HepG2 (cell line): ENCODE results near the gene MAFF.

Experiments used
- ARHGAP35 ChIP-seq: sonication (generic); formaldehyde crosslinking; IDR thresholded peaks from 2 replicates; pipeline ENCODE4 v1.9.0; 2022; ENCODE audit warnings: mild to moderate bottlenecking, inconsistent platforms, moderate library complexity, missing genetic modification reagents, borderline replicate concordance
- CTCF ChIP-seq: sonication (generic); formaldehyde crosslinking; IDR thresholded peaks from 2 replicates; pipeline ENCODE4 v1.5.0; 2020; ENCODE audit warnings: mild to moderate bottlenecking, missing genetic modification reagents, moderate library complexity
- EZH2 ChIP-seq: conservative IDR thresholded peaks from 2 replicates; pipeline ENCODE4 v1.6.1; 2012; ENCODE audit warnings: mild to moderate bottlenecking, low read depth, low read length, moderate library complexity
- MAZ ChIP-seq, 2 experiments: sonication (generic) in 1 of 2; formaldehyde crosslinking in 1 of 2; IDR thresholded peaks; 2 replicates each; pipeline versions ENCODE4 v1.5.0 to v1.6.1; 2012 to 2020; ENCODE audit warnings: low read depth in 2 of 2, mild to moderate bottlenecking in 2 of 2, borderline replicate concordance in 1 of 2, improper control_type of control experiment in 1 of 2, low read length in 1 of 2, missing genetic modification reagents in 1 of 2, moderate library complexity in 1 of 2
- RAD21 ChIP-seq: fragments of 450-650 bp; formaldehyde crosslinking; IDR thresholded peaks from 2 replicates; pipeline ENCODE4 v1.5.0; 2020; ENCODE audit warnings: mild to moderate bottlenecking
- SMC3 ChIP-seq: IDR thresholded peaks from 2 replicates; pipeline ENCODE4 v1.6.1; 2011; ENCODE audit warnings: low read length, improper control_type of control experiment
- SRY ChIP-seq: sonication (generic); formaldehyde crosslinking; IDR thresholded peaks from 2 replicates; pipeline ENCODE4 v1.8.0; 2022; ENCODE audit warnings: mild to moderate bottlenecking, missing genetic modification reagents
- ZBTB2 ChIP-seq: sonication (generic); formaldehyde crosslinking; IDR thresholded peaks from 2 replicates; pipeline ENCODE4 v1.8.0; 2022; ENCODE audit warnings: low read depth, missing genetic modification reagents
- ZKSCAN1 ChIP-seq: fragments of 150-350 bp; IDR thresholded peaks from 2 replicates; pipeline ENCODE4 v1.6.1; 2014; ENCODE audit warnings: low read length
- ZNF205 ChIP-seq: IDR thresholded peaks from 2 replicates; pipeline ENCODE4 v1.6.1; 2018; ENCODE audit warnings: missing biosample characterization, missing genetic modification reagents
- ZNF260 ChIP-seq: sonication (generic); formaldehyde crosslinking; IDR thresholded peaks from 2 replicates; pipeline ENCODE4 v1.4.0; 2020; ENCODE audit warnings: missing genetic modification reagents, low read depth, mild to moderate bottlenecking, borderline replicate concordance
- ZNF589 ChIP-seq: sonication (generic); formaldehyde crosslinking; conservative IDR thresholded peaks from 2 replicates; pipeline ENCODE4 v1.8.0; 2022; ENCODE audit warnings: mild to moderate bottlenecking, moderate library complexity, missing genetic modification reagents
- ZNF724P ChIP-seq: sonication (generic); formaldehyde crosslinking; IDR thresholded peaks from 2 replicates; pipeline ENCODE4 v1.8.0; 2022; ENCODE audit warnings: missing genetic modification reagents, borderline replicate concordance

DNA sequence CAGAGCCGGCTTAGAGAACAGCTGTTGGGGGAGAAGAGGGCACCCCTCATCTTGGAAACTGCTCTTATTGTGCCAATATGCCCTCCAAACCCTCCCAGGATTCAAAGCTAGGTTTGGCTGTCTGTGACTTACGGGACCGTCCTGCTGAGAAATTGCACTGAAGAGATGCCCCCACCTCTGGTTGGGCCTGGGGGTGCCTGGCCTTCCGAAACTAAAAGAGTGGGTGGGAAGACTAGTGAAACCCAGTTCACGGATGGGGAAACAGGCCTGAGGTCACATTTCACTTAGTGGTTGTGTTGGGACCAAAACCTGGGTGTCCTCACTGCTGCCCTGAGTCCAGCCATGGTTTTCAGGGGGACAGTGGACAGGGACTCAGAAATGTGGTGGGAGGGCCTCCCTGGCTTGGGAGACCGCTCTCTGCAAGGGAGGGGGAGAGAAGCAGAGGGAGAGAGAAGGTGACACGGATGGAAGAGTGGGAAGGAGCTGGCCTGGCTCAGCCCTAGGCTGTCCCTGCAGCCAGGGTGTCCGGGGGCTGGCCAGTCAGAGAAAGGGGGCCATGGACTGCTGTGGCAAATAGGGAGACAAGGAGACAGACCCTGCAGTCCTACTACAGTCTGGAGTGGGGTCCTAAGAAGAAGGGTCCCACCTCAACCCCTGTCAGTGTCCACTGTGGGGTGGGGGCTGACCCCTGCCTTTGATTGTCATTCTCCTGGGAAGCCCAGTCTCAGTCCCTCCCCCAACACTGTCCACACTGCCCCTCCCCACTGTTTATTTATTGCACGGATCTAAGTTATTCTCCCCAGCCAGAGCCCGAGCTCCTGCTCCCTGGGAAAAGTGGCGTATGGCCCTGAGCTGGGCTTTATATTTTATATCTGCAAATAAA lies 13.6 kb downstream of the MAFF start:
- no peak for TF ChIP-seq CTCF
- no peak for TF ChIP-seq RAD21 (CRISPR knock-in tag)
- TF ChIP-seq ZBTB2 (CRISPR knock-in tag): no peak
- no peak for TF ChIP-seq ZNF589 (CRISPR knock-in tag)
- no peak for TF ChIP-seq SRY
- no peak for TF ChIP-seq ZNF260 (CRISPR knock-in tag)
- TF ChIP-seq SMC3: no peak
- no peak for TF ChIP-seq ZNF205
- no peak for TF ChIP-seq ZNF724P
- TF ChIP-seq EZH2: no peak
- TF ChIP-seq MAZ (IDR thresholded peaks at IDR 0.05; ENCODE audit: borderline replicate concordance, low read depth, low read length): no peak
- TF ChIP-seq MAZ (CRISPR knock-in tag; IDR thresholded peaks at IDR 0.05; ENCODE audit: low read depth): no peak
- TF ChIP-seq ARHGAP35: no peak
- TF ChIP-seq ZKSCAN1: no peak
